ENCODE measurements around the gene PNMA1.

PNMA1 gene

DNA sequence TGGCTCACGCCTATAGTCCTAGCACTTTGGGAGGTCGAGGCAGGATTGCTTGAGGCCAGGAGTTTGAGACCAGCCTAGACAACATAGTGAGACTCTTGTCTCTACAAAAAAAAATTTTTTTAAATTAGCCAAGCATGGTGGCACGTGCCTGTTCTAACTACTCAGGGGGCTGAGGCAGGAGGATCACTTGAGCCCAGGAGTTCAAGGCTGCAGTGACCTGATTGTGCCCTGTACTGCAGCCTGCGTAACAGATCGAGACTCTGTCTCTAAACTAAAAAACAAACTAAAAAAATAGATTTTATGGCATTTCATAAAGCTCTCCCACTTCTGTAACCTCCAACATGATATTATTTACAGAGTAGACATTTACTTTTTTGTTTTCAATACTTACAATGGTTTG lies 29.6 kb downstream of the PNMA1 start:
- TF ChIP-seq, protein P1, sequence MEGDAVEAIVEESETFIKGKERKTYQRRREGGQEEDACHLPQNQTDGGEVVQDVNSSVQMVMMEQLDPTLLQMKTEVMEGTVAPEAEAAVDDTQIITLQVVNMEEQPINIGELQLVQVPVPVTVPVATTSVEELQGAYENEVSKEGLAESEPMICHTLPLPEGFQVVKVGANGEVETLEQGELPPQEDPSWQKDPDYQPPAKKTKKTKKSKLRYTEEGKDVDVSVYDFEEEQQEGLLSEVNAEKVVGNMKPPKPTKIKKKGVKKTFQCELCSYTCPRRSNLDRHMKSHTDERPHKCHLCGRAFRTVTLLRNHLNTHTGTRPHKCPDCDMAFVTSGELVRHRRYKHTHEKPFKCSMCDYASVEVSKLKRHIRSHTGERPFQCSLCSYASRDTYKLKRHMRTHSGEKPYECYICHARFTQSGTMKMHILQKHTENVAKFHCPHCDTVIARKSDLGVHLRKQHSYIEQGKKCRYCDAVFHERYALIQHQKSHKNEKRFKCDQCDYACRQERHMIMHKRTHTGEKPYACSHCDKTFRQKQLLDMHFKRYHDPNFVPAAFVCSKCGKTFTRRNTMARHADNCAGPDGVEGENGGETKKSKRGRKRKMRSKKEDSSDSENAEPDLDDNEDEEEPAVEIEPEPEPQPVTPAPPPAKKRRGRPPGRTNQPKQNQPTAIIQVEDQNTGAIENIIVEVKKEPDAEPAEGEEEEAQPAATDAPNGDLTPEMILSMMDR (IDR thresholded peaks at IDR 0.05): no peak

DNA sequence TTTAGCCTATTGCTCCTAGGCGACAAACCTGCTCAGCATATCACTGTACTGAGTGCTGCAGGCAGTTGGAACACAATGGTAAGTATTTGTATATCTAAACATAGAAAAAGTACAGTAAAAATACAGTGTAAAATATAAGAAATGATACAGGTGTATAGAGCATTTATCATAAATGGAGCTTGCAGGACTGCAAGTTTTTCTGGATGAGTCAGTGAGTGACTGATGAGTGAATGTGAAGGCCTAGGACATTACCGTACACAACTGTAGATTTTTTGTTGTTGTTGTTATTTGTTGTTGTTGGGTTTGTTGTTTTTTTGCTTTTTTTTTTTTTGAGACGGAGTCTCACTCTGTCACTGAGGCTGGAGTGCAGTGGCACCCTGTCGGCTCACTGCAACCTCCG lies 33.4 kb downstream of the PNMA1 start:
- TF ChIP-seq, protein P1 (IDR thresholded peaks at IDR 0.05): no peak

DNA sequence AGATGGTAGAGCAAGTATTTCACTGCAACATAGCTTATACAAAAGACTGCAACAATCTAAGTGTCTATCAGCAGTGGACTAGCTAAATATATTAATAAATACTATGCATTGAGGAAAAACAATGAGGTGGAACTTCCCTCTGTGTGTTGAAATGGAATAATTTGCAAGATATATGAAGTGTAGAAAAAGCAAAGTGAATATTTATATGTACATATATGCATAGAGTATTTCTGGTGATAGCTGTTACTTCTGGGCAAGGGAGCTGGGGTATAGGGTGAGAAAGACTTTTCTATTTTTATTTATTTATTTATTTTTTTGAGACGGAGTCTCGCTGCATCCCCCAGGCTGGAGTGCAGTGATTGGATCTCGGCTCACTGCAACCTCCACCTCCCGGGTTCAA lies 35.5 kb downstream of the PNMA1 start:
- TF ChIP-seq, protein P1 (IDR thresholded peaks at IDR 0.05): no peak

DNA sequence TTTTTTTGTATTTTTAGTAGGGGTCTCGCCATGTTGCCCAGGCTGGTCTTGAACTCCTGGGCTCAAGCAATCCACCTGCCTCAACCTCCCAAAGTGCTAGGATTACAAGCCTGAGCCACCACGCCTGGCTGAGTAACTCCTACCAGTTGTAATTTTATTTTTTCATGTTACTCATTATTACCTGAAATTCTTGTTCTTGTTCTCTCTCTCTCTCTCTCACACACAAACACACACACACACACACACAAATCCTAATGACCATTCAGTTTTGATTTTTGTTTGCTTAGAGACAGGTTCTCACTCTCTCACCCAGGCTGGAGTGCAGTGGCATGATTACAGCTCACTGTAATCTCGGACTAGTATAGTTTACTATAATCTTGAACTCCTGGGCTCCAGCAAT lies 39.2 kb downstream of the PNMA1 start:
- TF ChIP-seq, protein P1 (IDR thresholded peaks at IDR 0.05): no peak

DNA sequence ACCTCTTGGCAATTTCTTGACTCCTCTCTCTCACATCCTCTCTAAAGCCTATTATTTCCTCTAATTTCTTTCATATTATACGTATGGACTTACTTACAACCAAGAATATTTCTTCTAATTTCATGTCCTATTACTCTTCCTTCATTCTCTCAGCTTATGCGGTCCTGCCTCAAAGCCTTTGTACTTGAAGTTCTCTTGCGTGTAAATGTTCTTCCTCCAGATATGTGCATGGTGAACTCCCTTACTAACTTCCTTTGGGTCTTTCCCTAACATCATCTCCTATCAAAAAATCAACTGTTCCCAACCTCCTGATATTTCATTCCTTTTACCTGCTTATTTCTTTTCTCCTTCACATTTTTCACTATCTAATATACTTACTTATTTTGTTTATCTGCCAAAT lies 46.3 kb downstream of the PNMA1 start:
- TF ChIP-seq, protein P1 (IDR thresholded peaks at IDR 0.05): no peak

DNA sequence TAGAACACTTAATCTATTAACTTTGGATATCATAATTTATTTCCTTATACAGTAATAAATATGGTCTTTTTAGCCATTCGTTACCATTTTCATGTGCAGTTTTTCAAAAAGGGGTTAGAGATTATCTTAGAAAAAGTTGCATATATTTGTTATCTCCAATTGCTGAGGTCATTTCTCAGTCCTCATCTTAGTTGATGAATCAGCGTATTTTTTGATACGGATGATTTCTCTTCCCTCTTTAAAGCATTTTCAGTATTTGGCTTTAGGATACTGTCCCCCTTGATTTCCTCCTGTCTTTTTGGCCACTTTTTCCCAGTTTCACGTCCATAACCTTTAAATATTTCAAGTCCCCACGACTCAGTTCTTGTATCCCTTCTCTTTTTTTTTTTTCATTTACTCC lies 47.6 kb downstream of the PNMA1 start:
- TF ChIP-seq, protein P1 (IDR thresholded peaks at IDR 0.05): no peak

DNA sequence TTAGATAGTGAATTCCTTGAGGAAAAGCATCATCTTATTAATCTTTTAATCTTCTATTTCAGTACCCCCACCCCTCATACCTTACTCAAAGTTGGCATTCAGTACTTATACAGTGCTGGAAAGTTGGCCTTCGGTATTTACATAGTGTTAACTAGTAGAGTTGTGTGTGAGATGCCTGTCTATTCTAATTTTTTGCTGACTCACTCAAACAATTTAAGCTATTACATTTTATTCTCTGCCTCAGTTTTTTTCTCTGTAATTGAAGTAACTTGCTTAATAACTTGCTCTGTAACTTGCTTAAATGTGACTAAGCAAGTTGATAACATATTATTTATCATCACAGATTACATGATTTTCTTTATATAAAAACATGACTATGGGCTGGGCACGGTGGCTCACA lies 49.1 kb downstream of the PNMA1 start:
- TF ChIP-seq, protein P1 (IDR thresholded peaks at IDR 0.05): no peak

DNA sequence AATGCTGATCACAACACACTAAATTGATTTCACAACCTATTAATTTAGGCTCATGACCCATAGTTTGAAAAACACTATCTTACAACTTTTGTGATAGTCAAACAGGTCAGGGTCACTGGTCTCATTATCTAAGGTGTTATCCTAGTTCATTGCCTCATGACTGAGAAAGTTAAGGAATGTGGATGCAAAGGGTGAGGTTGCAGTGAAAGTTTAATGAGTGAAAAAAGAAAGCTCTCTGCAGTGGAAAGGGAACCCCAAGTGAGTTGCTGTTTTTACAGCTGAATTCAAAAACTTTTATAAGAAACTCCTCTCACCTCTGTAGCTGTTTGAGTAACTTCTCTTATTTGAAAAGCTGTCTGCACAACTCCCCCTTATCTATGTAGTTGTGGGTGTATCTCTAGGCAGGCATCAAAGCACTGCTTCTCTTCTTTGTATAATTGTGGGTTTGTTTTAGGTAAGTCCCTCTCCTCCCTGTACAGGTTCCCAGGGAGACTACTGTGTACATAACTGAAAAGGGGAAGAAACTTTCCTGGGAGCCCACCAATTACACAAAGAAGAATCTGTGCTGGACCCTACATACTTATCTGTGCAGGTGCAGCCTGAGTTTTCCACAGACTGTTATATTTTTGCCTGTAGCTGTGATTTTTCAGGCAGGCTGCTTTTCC lies 50.5 kb downstream of the PNMA1 start:
- TF ChIP-seq, protein P1 (IDR thresholded peaks at IDR 0.05): no peak

Measured in LNCAP (cell line).